WTC11 (cell line): Measurements from ENCODE around the gene SYNPO. TPM values are rescaled to one million over a fixed set of nuclear protein-coding genes. Genes with fewer than 3 reads are reported as not detected.

Source experiments
- ATAC-seq: fragments of 200-7000 bp; cut with Tn5 transposase; 2 replicates; pipeline ENCODE4 v1.10.0; 2021; ENCODE audit warnings: mild to moderate bottlenecking, moderate library complexity
- CTCF ChIA-PET: fragments of 300-600 bp; sonication (Branson Sonifier 250); formaldehyde crosslinking; loops from one replicate; lab custom pipeline; 2021; ENCODE audit warnings: antibody characterized with exemption; lab: Charles Lee
- POLR2A ChIA-PET: fragments of 350-600 bp; sonication (Branson Sonifier 250); formaldehyde crosslinking; loops from one replicate; lab custom pipeline; 2021; ENCODE audit warnings: antibody characterized with exemption; lab: Charles Lee
- DNase-seq: peaks from one replicate; pipeline ENCODE4 v3.0.0; 2021; ENCODE audit warnings: low spot score
- H3K27ac Mint-ChIP-seq: 2 replicates; pipeline ENCODE4 v1.8.0; 2021; ENCODE audit warnings: mixed read lengths
- H3K27me3 Mint-ChIP-seq: 2 replicates; pipeline ENCODE4 v1.8.0; 2021; ENCODE audit warnings: low read depth, mild to moderate bottlenecking, moderate library complexity, mixed read lengths
- H3K36me3 Mint-ChIP-seq: 2 replicates; pipeline ENCODE4 v1.8.0; 2021; ENCODE audit warnings: mixed read lengths
- H3K4me1 Mint-ChIP-seq: 2 replicates; pipeline ENCODE4 v1.8.0; 2022; ENCODE audit warnings: mixed read lengths
- H3K4me3 Mint-ChIP-seq: 2 replicates; pipeline ENCODE4 v1.8.0; 2021; ENCODE audit warnings: mild to moderate bottlenecking, moderate library complexity, mixed read lengths
- H3K9me3 Mint-ChIP-seq: 2 replicates; pipeline ENCODE4 v1.8.0; 2021; ENCODE audit warnings: mixed read lengths
- AR ChIP-seq: fragments of 250-450 bp; sonication (Bioruptor Pico); IDR thresholded peaks from 2 replicates; pipeline ENCODE4 v1.9.0; 2021; ENCODE audit warnings: mild to moderate bottlenecking
- CTCF ChIP-seq: fragments of 200-600 bp; IDR thresholded peaks from 2 replicates; pipeline ENCODE4 v1.8.0; 2022; ENCODE audit warnings: antibody characterized with exemption
- ELF4 ChIP-seq: sonication (generic); formaldehyde crosslinking; IDR thresholded peaks from 2 replicates; pipeline ENCODE4 v1.8.1; 2022; ENCODE audit warnings: low read depth, mild to moderate bottlenecking, moderate library complexity, missing genetic modification reagents
- FOXP4 ChIP-seq: sonication (generic); formaldehyde crosslinking; IDR thresholded peaks from 2 replicates; pipeline ENCODE4 v1.8.0; 2022; ENCODE audit warnings: mild to moderate bottlenecking, missing genetic modification reagents
- MAX ChIP-seq: sonication (generic); formaldehyde crosslinking; IDR thresholded peaks from 2 replicates; pipeline ENCODE4 v1.8.0; 2022; ENCODE audit warnings: mild to moderate bottlenecking, missing genetic modification reagents
- MLX ChIP-seq: sonication (generic); formaldehyde crosslinking; IDR thresholded peaks from 2 replicates; pipeline ENCODE4 v1.8.1; 2023; ENCODE audit warnings: mild to moderate bottlenecking, missing genetic modification reagents, moderate library complexity
- NFE2L1 ChIP-seq: sonication (generic); formaldehyde crosslinking; IDR thresholded peaks from 2 replicates; pipeline ENCODE4 v1.8.1; 2023; ENCODE audit warnings: missing genetic modification reagents
- NR2C2 ChIP-seq: sonication (generic); formaldehyde crosslinking; IDR thresholded peaks from 2 replicates; pipeline ENCODE4 v1.8.0; 2022; ENCODE audit warnings: mild to moderate bottlenecking, missing genetic modification reagents
- PRRX2 ChIP-seq: fragments of 250-450 bp; sonication (Bioruptor Pico); IDR thresholded peaks from 2 replicates; pipeline ENCODE4 v1.8.0; 2021; ENCODE audit warnings: mild to moderate bottlenecking
- RORB ChIP-seq: fragments of 250-450 bp; sonication (Bioruptor Pico); IDR thresholded peaks from 2 replicates; pipeline ENCODE4 v1.9.0; 2021; ENCODE audit warnings: mild to moderate bottlenecking
- ZNF219 ChIP-seq: sonication (generic); formaldehyde crosslinking; IDR thresholded peaks from 2 replicates; pipeline ENCODE4 v1.8.0; 2023; ENCODE audit warnings: missing genetic modification reagents, mild to moderate bottlenecking, borderline replicate concordance
- ZNF232 ChIP-seq: sonication (generic); formaldehyde crosslinking; IDR thresholded peaks from 2 replicates; pipeline ENCODE4 v1.8.0; 2022; ENCODE audit warnings: mild to moderate bottlenecking, missing genetic modification reagents
- total RNA-seq: library from RNA; stranded (reverse); gene quantifications from 3 replicates; pipeline ENCODE4 v1.2.3, GENCODE V29; 2021

Gene SYNPO
- total RNA-seq, 1 experiment from 2014 or later, result 2.1 TPM

GRCh38 chr5:150641006-150641570, 628 bp downstream of the SYNPO start:
- TF ChIP-seq ELF4 (CRISPR knock-in tag) (no peak), MLX (CRISPR knock-in tag) (no peak), RORB (CRISPR knock-in tag) (no peak)
- ChIA-PET POLR2A (no interaction called here), CTCF (interaction anchor here (0.7 to 1.0 kb wide), 2 partner anchors 15 to 27 kb away, joined by 3 to 5 read pairs; no protein-coding TSS in a partner anchor)
- Mint-ChIP-seq H3K9me3 (no peaks in the 10 kb centered on the region), H3K27me3 (no peaks in the 10 kb centered on the region), H3K4me1 (peaks cover 43% of the 10 kb centered on the region), H3K27ac (no peak overlapping the region), H3K36me3 (no peaks in the 10 kb centered on the region), H3K4me3 (no peak overlapping the region)
- DNase-seq (no peak), ATAC-seq (no peak)

GRCh38 chr5:150641824-150642566, 1.5 kb downstream of the SYNPO start:
- DNase-seq (no peak), ATAC-seq (no peak)
- peaks cover 40% of the 10 kb centered on the region for H3K4me1 Mint-ChIP-seq
- no peaks in the 10 kb centered on the region for H3K9me3 Mint-ChIP-seq
- no peaks in the 10 kb centered on the region for H3K36me3 Mint-ChIP-seq
- H3K27me3 Mint-ChIP-seq, result no peaks in the 10 kb centered on the region
- TF ChIP-seq PRRX2 (CRISPR knock-in tag) (no peak), ZNF232 (CRISPR knock-in tag) (no peak), CTCF (no peak), NR2C2 (CRISPR knock-in tag) (no peak)
- ChIA-PET POLR2A (interaction anchor here (0.8 kb wide), 1 partner anchor 59 kb away, joined by 3 read pairs; the partner anchor contains the start of gene RBM22), CTCF (interaction anchor here (0.7 to 1.3 kb wide), 7 partner anchors 14 to 82 kb away, joined by 3 to 4 read pairs (median 3); no protein-coding TSS in a partner anchor)
- no peak overlapping the region for H3K27ac Mint-ChIP-seq
- no peak overlapping the region for H3K4me3 Mint-ChIP-seq

- ChIA-PET CTCF (interaction anchor here (0.8 to 1.3 kb wide), 6 partner anchors 13 to 83 kb away, joined by 3 to 4 read pairs (median 3); no protein-coding TSS in a partner anchor), POLR2A (interaction anchor here (0.8 kb wide), 1 partner anchor 58 kb away, joined by 3 read pairs; the partner anchor contains the start of gene RBM22)
- ATAC-seq (no peak), DNase-seq (no peak)
- TF ChIP-seq AR, result no peak
- Mint-ChIP-seq H3K27ac (no peak overlapping the region), H3K4me1 (peaks cover 40% of the 10 kb centered on the region), H3K27me3 (no peaks in the 10 kb centered on the region), H3K36me3 (no peaks in the 10 kb centered on the region), H3K4me3 (no peak overlapping the region), H3K9me3 (no peaks in the 10 kb centered on the region)
Observed at GRCh38 chr5:150642567-150642927, 2.1 kb downstream of the SYNPO start.

GRCh38 chr5:150642991-150643710, 2.7 kb downstream of the SYNPO start:
- Mint-ChIP-seq H3K36me3 (no peaks in the 10 kb centered on the region), H3K4me3 (no peak overlapping the region), H3K4me1 (peaks cover 38% of the 10 kb centered on the region), H3K9me3 (no peaks in the 10 kb centered on the region), H3K27me3 (no peaks in the 10 kb centered on the region), H3K27ac (no peak overlapping the region)
- ChIA-PET POLR2A (interaction anchor here (0.8 kb wide), 1 partner anchor 58 kb away, joined by 3 read pairs; the partner anchor contains the start of gene RBM22), CTCF (interaction anchor here (0.7 to 2.8 kb wide), 7 partner anchors 13 to 998 kb away, joined by 3 to 11 read pairs (median 3); partner anchors contain the start of gene RBM22)
- TF ChIP-seq NFE2L1 (CRISPR knock-in tag), result no peak
- no peak for TF ChIP-seq ZNF219 (CRISPR knock-in tag)
- no peak for TF ChIP-seq FOXP4 (CRISPR knock-in tag)
- no peak for TF ChIP-seq MAX
- DNase-seq (no peak), ATAC-seq (no peak)
